GM12878 (cell line): ENCODE results near the gene RBBP5. TPM values are rescaled to one million over a fixed set of nuclear protein-coding genes. Genes with fewer than 3 reads are reported as not detected.

Experiments used
- ATAC-seq: fragments of 200-7000 bp; cut with Tn5 transposase; 3 replicates; pipeline ENCODE4 v1.9.1; 2020; ENCODE audit warnings: mild to moderate bottlenecking, moderate library complexity
- BruUV-seq: library from RNA; stranded (reverse); fragments of 400-500 nt; replicated peaks from 2 replicates; lab custom pipeline; 2021; lab: Mats Ljungman, UMichigan
- CTCF ChIA-PET: fragments of 300-600 bp; sonication (Branson Sonifier 250); formaldehyde crosslinking; extraction: SDS; loops from one replicate; lab custom pipeline; 2021; ENCODE audit warnings: inconsistent platforms; lab: Yijun Ruan, JAX
- POLR2A ChIA-PET: fragments of 350-600 bp; formaldehyde crosslinking; extraction: SDS; loops from one replicate; lab custom pipeline; 2021; ENCODE audit warnings: inconsistent platforms; lab: Charles Lee
- RAD21 ChIA-PET: fragments of 300-600 bp; sonication (Branson Sonifier 250); formaldehyde crosslinking; loops from one replicate; lab custom pipeline; 2023; ENCODE audit warnings: antibody characterized with exemption; ENCODE audit not compliant: unreplicated experiment; lab: Charles Lee
- SMC1A ChIA-PET: fragments of 300-600 bp; sonication (Branson Sonifier 250); formaldehyde crosslinking; loops from one replicate; lab custom pipeline; 2023; ENCODE audit not compliant: unreplicated experiment, uncharacterized antibody; lab: Charles Lee
- DNase-seq: peaks from one replicate; pipeline ENCODE4 v3.0.0-alpha.2; 2011; ENCODE audit warnings: low read depth, low spot score
- FAIRE-seq: peaks from 3 replicates; lab custom pipeline; 2011; peaks lifted over from hg19 to GRCh38; lab: Jason Lieb, UNC
- H2AFZ ChIP-seq: 2 replicates; pipeline ENCODE4 v1.6.0; 2011; ENCODE audit warnings: low read depth, low read length, control low read depth; ENCODE audit not compliant: control insufficient read depth
- H3K27ac ChIP-seq: 2 replicates; pipeline ENCODE4 v1.5.1; 2011; ENCODE audit warnings: control low read depth; ENCODE audit not compliant: control insufficient read depth, insufficient read depth
- H3K27me3 ChIP-seq, 2 experiments: replicated peaks in 1 of 2; 2 replicates each; pipeline versions ENCODE4 v1.6.0 to v1.6.1; 2011; ENCODE audit warnings: low read length in 1 of 2; ENCODE audit not compliant: control insufficient read depth in 2 of 2, insufficient read depth in 2 of 2
- H3K36me3 ChIP-seq, 2 experiments: 2 replicates each; pipeline ENCODE4 v1.5.1; 2011; ENCODE audit warnings: low read length in 1 of 2; ENCODE audit not compliant: control insufficient read depth in 2 of 2, insufficient read depth in 2 of 2
- H3K4me1 ChIP-seq: 2 replicates; pipeline ENCODE4 v1.6.1; 2011; ENCODE audit warnings: mild to moderate bottlenecking, low read length, moderate library complexity, mixed read lengths; ENCODE audit not compliant: control insufficient read depth, insufficient read depth
- H3K4me2 ChIP-seq: 2 replicates; pipeline ENCODE4 v1.6.0; 2011; ENCODE audit warnings: control low read depth; ENCODE audit not compliant: control insufficient read depth, insufficient read depth
- H3K4me3 ChIP-seq: fragments of 200-600 bp; sonication (generic); 2 replicates; pipeline ENCODE4 v1.5.1; 2016
- H3K79me2 ChIP-seq: 2 replicates; pipeline ENCODE4 v1.6.0; 2011; ENCODE audit warnings: low read length; ENCODE audit not compliant: control insufficient read depth, insufficient read depth
- H3K9ac ChIP-seq: 2 replicates; pipeline ENCODE4 v1.8.0; 2011; ENCODE audit warnings: low read length, control low read depth, mixed read lengths; ENCODE audit not compliant: control insufficient read depth, insufficient read depth
- H3K9me3 ChIP-seq: replicated peaks from 3 replicates; pipeline ENCODE4 v1.5.1; 2011; ENCODE audit warnings: mild to moderate bottlenecking, low read length; ENCODE audit not compliant: control insufficient read depth, insufficient read depth
- H4K20me1 ChIP-seq: 2 replicates; pipeline ENCODE4 v1.6.0; 2011; ENCODE audit not compliant: control insufficient read depth, insufficient read depth
- NFIC ChIP-seq: IDR thresholded peaks from 2 replicates; pipeline ENCODE4 v1.6.1; 2012; ENCODE audit warnings: low read depth, mild to moderate bottlenecking, inconsistent platforms, low read length, moderate library complexity
- POLR2AphosphoS5 ChIP-seq: IDR thresholded peaks from 2 replicates; pipeline ENCODE4 v1.6.1; 2011; ENCODE audit warnings: mild to moderate bottlenecking, low read length, inconsistent platforms
- WGBS: methylation state at CpG from one replicate; pipeline ENCODE4 v1.1.6; 2016; ENCODE audit warnings: low lambda C conversion rate; ENCODE audit not compliant: insufficient replicate concordance, insufficient coverage; ENCODE audit errors: missing lambda C conversion rate; 5-methylcytosine and 5-hydroxymethylcytosine counted together
- in situ Hi-C: fragments of 300-500 bp; cut with MboI; formaldehyde crosslinking; loops from 9 replicates; pipeline ENCODE4 v1.14.3; 2018; ENCODE audit warnings: mixed read lengths
- intact Hi-C: fragments of 100-400 bp; cut with micrococcal nuclease; formaldehyde crosslinking; loops from one replicate; pipeline ENCODE4 v1.14.2; 2022; ENCODE audit not compliant: unreplicated experiment
- polyA plus RNA-seq, 11 experiments: library from polyadenylated mRNA; depleted of rRNA in 4 of 11; unstranded in 6 of 11; stranded (reverse) in 5 of 11; fragments of >200 nt; fragmentation: Nextera tagmentation in 4 of 11; fragmentation: Illumina TruSeq in 1 of 11; extraction: Ambion mirVana in 4 of 11; extraction: Trizol in 1 of 11; gene quantifications; 1 replicate in 1 of 11; 2 replicates in 10 of 11; pipeline versions ENCODE4 v1.2.1 to v1.2.3, GENCODE V29; 2011 to 2016; ENCODE audit warnings: inconsistent platforms in 2 of 11, missing spikeins in 2 of 11, low read depth in 1 of 11
- total RNA-seq, 4 experiments: library from RNA; depleted of rRNA in 3 of 4; stranded (reverse); fragments of >200 nt in 3 of 4; fragmentation: Illumina TruSeq in 1 of 4; extraction: Trizol in 1 of 4; gene quantifications; 2 replicates each; pipeline versions ENCODE4 v1.2.1 to v1.2.3, GENCODE V29; 2013 to 2021
- TF ChIP-seq, protein P1 (sequence below): IDR thresholded peaks from 2 replicates; pipeline ENCODE4 v1.6.1; 2012; ENCODE audit warnings: improper control_type of control experiment, low read depth, low read length; ENCODE audit not compliant: insufficient replicate concordance
- TF ChIP-seq, protein P2 (sequence below): IDR thresholded peaks from 2 replicates; pipeline ENCODE4 v1.6.1; 2011; ENCODE audit warnings: borderline replicate concordance, low read depth, mild to moderate bottlenecking, moderate library complexity, mixed read lengths, low read length; ENCODE audit not compliant: insufficient read depth; ENCODE audit errors: extremely low read length
- TF ChIP-seq, protein P3 (sequence below): fragments of 450-650 bp; IDR thresholded peaks from 2 replicates; pipeline ENCODE4 v1.6.1; 2017; ENCODE audit warnings: low read depth, mild to moderate bottlenecking, moderate library complexity

Gene RBBP5
- total and polyA plus RNA-seq, 10 of the 15 experiments (the other 5 are each of a cell fraction or from before 2014, with no cell fraction given) = 10.0 to 20.6 (median 14.8) TPM

DNA sequence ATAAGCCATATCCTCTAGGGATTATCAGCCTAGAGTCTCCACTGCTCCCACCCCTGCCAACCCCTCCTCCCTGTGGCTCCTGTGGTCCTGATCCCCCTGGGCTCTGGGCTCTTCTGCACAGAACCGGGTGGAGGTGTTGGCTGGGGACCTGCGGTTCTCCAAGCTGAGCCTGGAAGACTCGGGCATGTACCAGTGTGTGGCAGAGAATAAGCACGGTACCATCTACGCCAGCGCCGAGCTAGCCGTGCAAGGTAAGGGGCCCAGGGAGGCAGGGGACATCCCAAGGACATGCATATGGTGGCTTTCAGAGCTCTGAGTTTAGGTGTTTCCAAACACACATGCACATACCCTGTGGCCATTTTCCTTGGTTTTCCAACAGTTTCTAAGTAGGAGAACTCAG is 59.5 kb downstream of the RBBP5 start:
- intact Hi-C loops (no loop called here), in situ Hi-C loops (loop anchor here (5.0 kb wide), 1 partner anchor 85 kb away; no protein-coding TSS in a partner anchor)
- Histone ChIP-seq H3K27me3 (no peaks in the 10 kb centered on the region), H3K4me3 (no peak overlapping the region), H3K27ac (no peak overlapping the region), H4K20me1 (no peaks in the 10 kb centered on the region), H3K9me3 (no peaks in the 10 kb centered on the region), H3K4me1 (no peaks in the 10 kb centered on the region), H3K4me2 (no peak overlapping the region), H3K36me3 (no peaks in the 10 kb centered on the region), H3K79me2 (no peaks in the 10 kb centered on the region), H3K9ac (no peak overlapping the region), H2AFZ (no peak overlapping the region)
- RAD21 ChIA-PET = interaction anchor here (0.7 to 4.7 kb wide), 22 partner anchors 24 to 250 kb away, joined by 3 to 81 read pairs (median 4); no protein-coding TSS in a partner anchor
- TF ChIP-seq NFIC (no peak), POLR2AphosphoS5 (no peak)
- TF ChIP-seq, protein P1, sequence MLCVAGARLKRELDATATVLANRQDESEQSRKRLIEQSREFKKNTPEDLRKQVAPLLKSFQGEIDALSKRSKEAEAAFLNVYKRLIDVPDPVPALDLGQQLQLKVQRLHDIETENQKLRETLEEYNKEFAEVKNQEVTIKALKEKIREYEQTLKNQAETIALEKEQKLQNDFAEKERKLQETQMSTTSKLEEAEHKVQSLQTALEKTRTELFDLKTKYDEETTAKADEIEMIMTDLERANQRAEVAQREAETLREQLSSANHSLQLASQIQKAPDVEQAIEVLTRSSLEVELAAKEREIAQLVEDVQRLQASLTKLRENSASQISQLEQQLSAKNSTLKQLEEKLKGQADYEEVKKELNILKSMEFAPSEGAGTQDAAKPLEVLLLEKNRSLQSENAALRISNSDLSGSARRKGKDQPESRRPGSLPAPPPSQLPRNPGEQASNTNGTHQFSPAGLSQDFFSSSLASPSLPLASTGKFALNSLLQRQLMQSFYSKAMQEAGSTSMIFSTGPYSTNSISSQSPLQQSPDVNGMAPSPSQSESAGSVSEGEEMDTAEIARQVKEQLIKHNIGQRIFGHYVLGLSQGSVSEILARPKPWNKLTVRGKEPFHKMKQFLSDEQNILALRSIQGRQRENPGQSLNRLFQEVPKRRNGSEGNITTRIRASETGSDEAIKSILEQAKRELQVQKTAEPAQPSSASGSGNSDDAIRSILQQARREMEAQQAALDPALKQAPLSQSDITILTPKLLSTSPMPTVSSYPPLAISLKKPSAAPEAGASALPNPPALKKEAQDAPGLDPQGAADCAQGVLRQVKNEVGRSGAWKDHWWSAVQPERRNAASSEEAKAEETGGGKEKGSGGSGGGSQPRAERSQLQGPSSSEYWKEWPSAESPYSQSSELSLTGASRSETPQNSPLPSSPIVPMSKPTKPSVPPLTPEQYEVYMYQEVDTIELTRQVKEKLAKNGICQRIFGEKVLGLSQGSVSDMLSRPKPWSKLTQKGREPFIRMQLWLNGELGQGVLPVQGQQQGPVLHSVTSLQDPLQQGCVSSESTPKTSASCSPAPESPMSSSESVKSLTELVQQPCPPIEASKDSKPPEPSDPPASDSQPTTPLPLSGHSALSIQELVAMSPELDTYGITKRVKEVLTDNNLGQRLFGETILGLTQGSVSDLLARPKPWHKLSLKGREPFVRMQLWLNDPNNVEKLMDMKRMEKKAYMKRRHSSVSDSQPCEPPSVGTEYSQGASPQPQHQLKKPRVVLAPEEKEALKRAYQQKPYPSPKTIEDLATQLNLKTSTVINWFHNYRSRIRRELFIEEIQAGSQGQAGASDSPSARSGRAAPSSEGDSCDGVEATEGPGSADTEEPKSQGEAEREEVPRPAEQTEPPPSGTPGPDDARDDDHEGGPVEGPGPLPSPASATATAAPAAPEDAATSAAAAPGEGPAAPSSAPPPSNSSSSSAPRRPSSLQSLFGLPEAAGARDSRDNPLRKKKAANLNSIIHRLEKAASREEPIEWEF = no peak
- TF ChIP-seq, protein P2, sequence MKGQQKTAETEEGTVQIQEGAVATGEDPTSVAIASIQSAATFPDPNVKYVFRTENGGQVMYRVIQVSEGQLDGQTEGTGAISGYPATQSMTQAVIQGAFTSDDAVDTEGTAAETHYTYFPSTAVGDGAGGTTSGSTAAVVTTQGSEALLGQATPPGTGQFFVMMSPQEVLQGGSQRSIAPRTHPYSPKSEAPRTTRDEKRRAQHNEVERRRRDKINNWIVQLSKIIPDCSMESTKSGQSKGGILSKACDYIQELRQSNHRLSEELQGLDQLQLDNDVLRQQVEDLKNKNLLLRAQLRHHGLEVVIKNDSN = no peak
- TF ChIP-seq, protein P3, sequence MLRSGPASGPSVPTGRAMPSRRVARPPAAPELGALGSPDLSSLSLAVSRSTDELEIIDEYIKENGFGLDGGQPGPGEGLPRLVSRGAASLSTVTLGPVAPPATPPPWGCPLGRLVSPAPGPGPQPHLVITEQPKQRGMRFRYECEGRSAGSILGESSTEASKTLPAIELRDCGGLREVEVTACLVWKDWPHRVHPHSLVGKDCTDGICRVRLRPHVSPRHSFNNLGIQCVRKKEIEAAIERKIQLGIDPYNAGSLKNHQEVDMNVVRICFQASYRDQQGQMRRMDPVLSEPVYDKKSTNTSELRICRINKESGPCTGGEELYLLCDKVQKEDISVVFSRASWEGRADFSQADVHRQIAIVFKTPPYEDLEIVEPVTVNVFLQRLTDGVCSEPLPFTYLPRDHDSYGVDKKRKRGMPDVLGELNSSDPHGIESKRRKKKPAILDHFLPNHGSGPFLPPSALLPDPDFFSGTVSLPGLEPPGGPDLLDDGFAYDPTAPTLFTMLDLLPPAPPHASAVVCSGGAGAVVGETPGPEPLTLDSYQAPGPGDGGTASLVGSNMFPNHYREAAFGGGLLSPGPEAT = no peak
- POLR2A ChIA-PET = interaction anchor here (0.8 kb wide), 1 partner anchor 74 kb away, joined by 5 read pairs; no protein-coding TSS in a partner anchor
- DNase-seq (no peak), ATAC-seq (no peak), FAIRE-seq (no peak)
- BruUV-seq = no TSS peak
- SMC1A ChIA-PET = interaction anchor here (0.6 to 3.5 kb wide), 18 partner anchors 20 to 197 kb away, joined by 3 to 45 read pairs (median 5); no protein-coding TSS in a partner anchor
- WGBS = 73% methylated on average over 8 of the region's 8 CpGs
- CTCF ChIA-PET = interaction anchor here (0.7 to 6.8 kb wide), 40 partner anchors 12 to 254 kb away, joined by 3 to 151 read pairs (median 8); partner anchors contain the start of gene RBBP5
